OCI-LY1 (cell line): ENCODE results near the gene KIAA2012.

ENCODE experiments used
- CTCF ChIP-seq: fragments of 200-600 bp; sonication (generic), shearing (Covaris generic); IDR thresholded peaks from 2 replicates; pipeline ENCODE4 v1.5.1; 2017; ENCODE audit warnings: mild to moderate bottlenecking, antibody characterized with exemption, low read length, moderate library complexity, mixed read lengths
- EZH2 ChIP-seq: fragments of 200-600 bp; sonication (generic), shearing (Covaris generic); IDR thresholded peaks from 2 replicates; pipeline ENCODE4 v1.8.0; 2017; ENCODE audit warnings: borderline replicate concordance, mixed run types, mild to moderate bottlenecking, antibody characterized with exemption, low read length, moderate library complexity, mixed read lengths

- TF ChIP-seq CTCF (no peak), EZH2 (no peak)
Measured at GRCh38 chr2:202133909-202134265, 60.8 kb downstream of the KIAA2012 start.
